Activated CD8-positive, alpha-beta memory T cell treated with anti-CD3 and anti-CD28 coated beads, Interleukin-2, amount 10 ng/mL, durations not matched to agents 7 days and 5 days (primary cell): ENCODE results near the gene ZNF609. TPM values are rescaled to one million over a fixed set of nuclear protein-coding genes. Genes with fewer than 3 reads are reported as not detected.
"Not testable (repeated sequence)": the region's sequence is repeated elsewhere in the genome, so short reads cannot be mapped to it uniquely, and the experiment has no call there.

Experiments used
- ATAC-seq: fragments of 150-1000 bp; cut with Tn5 transposase; one replicate; pipeline ENCODE4 v1.10.0; 2021; ENCODE audit warnings: moderate library complexity
- CTCF ChIA-PET: fragments of 350-600 bp; sonication (Branson Sonifier 250); formaldehyde crosslinking; loops from one replicate; lab custom pipeline; 2021; ENCODE audit warnings: antibody characterized with exemption; lab: Charles Lee
- DNase-seq: peaks from one replicate; pipeline ENCODE4 v3.0.0-alpha.2; 2020
- H3K27ac Mint-ChIP-seq: one replicate; pipeline ENCODE4 v1.8.0; 2021; ENCODE audit warnings: mild to moderate bottlenecking, mixed read lengths
- H3K27me3 Mint-ChIP-seq: one replicate; pipeline ENCODE4 v1.8.0; 2021; ENCODE audit warnings: mixed read lengths
- H3K36me3 Mint-ChIP-seq: one replicate; pipeline ENCODE4 v1.8.0; 2021; ENCODE audit warnings: mild to moderate bottlenecking, mixed read lengths
- H3K4me1 Mint-ChIP-seq: one replicate; pipeline ENCODE4 v1.8.0; 2021; ENCODE audit warnings: mixed read lengths
- H3K4me3 Mint-ChIP-seq: one replicate; pipeline ENCODE4 v1.8.0; 2021; ENCODE audit warnings: mild to moderate bottlenecking, moderate library complexity, mixed read lengths
- H3K9me3 Mint-ChIP-seq: one replicate; pipeline ENCODE4 v1.8.0; 2022; ENCODE audit warnings: low read depth, mixed read lengths
- total RNA-seq, 2 experiments: library from RNA; stranded (reverse); gene quantifications; one replicate each; pipeline ENCODE4 v1.2.3, GENCODE V29; 2021

Gene ZNF609
- total RNA-seq, 2 experiments from 2014 or later, result 36.8 to 47.5 TPM

GRCh38 chr15:64619880-64620839 lies 159.8 kb downstream of the ZNF609 start:
- Mint-ChIP-seq H3K9me3 (no peaks in the 10 kb centered on the region), H3K27me3 (no peaks in the 10 kb centered on the region), H3K4me3 (no peak overlapping the region), H3K4me1 (peaks cover 71% of the 10 kb centered on the region), H3K36me3 (peaks cover 13% of the 10 kb centered on the region), H3K27ac (peak overlapping the region; percentile 53)
- no peak for DNase-seq
- CTCF ChIA-PET, result interaction anchor here (0.9 to 1.5 kb wide), 2 partner anchors 14 to 33 kb away, joined by 3 to 4 read pairs; no protein-coding TSS in a partner anchor
- ATAC-seq, result no peak

GRCh38 chr15:64621056-64621455 lies 160.7 kb downstream of the ZNF609 start:
- peaks cover 67% of the 10 kb centered on the region for H3K4me1 Mint-ChIP-seq
- peaks cover 15% of the 10 kb centered on the region for H3K36me3 Mint-ChIP-seq
- H3K27ac Mint-ChIP-seq, result no peak overlapping the region
- H3K9me3 Mint-ChIP-seq, result no peaks in the 10 kb centered on the region
- CTCF ChIA-PET, result interaction anchor here (0.9 kb wide), 1 partner anchor 13 kb away, joined by 4 read pairs; no protein-coding TSS in a partner anchor
- H3K4me3 Mint-ChIP-seq, result no peak overlapping the region
- no peaks in the 10 kb centered on the region for H3K27me3 Mint-ChIP-seq
- ATAC-seq, result no peak
- no peak for DNase-seq

- CTCF ChIA-PET, result interaction anchor here (1.0 to 1.4 kb wide), 3 partner anchors 12 to 13 kb away, joined by 3 to 7 read pairs (median 3); no protein-coding TSS in a partner anchor
- Mint-ChIP-seq H3K9me3 (no peaks in the 10 kb centered on the region), H3K27ac (peak overlapping the region; percentile 93), H3K27me3 (no peaks in the 10 kb centered on the region), H3K4me1 (peaks cover 78% of the 10 kb centered on the region), H3K36me3 (peaks cover 19% of the 10 kb centered on the region), H3K4me3 (peak overlapping the region; percentile 60)
- ATAC-seq (peak; percentile 83), DNase-seq (peak; percentile 83)
Measured at GRCh38 chr15:64622410-64623260, 162.3 kb downstream of the ZNF609 start.

GRCh38 chr15:64623347-64623996 lies 163.1 kb downstream of the ZNF609 start:
- ATAC-seq (no peak), DNase-seq (peak; percentile 42)
- H3K4me1 Mint-ChIP-seq, result peaks cover 78% of the 10 kb centered on the region
- H3K27me3 Mint-ChIP-seq, result no peaks in the 10 kb centered on the region
- peak overlapping the region; percentile 93 for H3K27ac Mint-ChIP-seq
- no peaks in the 10 kb centered on the region for H3K9me3 Mint-ChIP-seq
- peaks cover 21% of the 10 kb centered on the region for H3K36me3 Mint-ChIP-seq
- H3K4me3 Mint-ChIP-seq, result peak overlapping the region; percentile 9
- CTCF ChIA-PET, result interaction anchor here (1.0 to 1.4 kb wide), 3 partner anchors 11 to 13 kb away, joined by 3 to 7 read pairs (median 3); no protein-coding TSS in a partner anchor

DNA sequence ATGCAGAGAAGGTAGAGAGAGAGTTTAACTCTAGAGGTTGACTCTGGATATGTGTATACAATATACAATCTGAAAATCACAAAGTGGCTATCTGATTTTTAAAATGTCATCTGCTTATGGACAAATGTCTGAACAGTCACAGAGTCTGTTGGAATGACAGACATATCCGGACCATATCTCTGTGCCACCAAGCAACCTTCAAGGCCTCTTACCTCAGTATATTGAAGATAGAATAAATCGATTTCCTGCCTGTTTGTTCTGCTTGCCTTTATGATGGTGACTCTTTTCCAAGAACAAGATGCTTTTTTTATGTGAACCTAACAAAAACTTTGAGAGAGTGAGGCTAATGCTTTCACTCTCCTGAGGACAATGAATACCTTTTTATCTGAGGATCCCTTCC lies 163.9 kb downstream of the ZNF609 start:
- Mint-ChIP-seq H3K27me3 (no peaks in the 10 kb centered on the region), H3K4me1 (peaks cover 78% of the 10 kb centered on the region), H3K4me3 (no peak overlapping the region), H3K27ac (peak overlapping the region; percentile 93), H3K36me3 (peaks cover 24% of the 10 kb centered on the region), H3K9me3 (no peaks in the 10 kb centered on the region)
- no peak for ATAC-seq
- CTCF ChIA-PET, result no interaction called here
- DNase-seq, result peak; percentile 42

- ATAC-seq (no peak), DNase-seq (no peak)
- peaks cover 29% of the 10 kb centered on the region for H3K36me3 Mint-ChIP-seq
- CTCF ChIA-PET, result interaction anchor here (0.5 kb wide), 1 partner anchor 44 kb away, joined by 3 read pairs; no protein-coding TSS in a partner anchor
- H3K4me1 Mint-ChIP-seq, result peaks cover 64% of the 10 kb centered on the region
- no peaks in the 10 kb centered on the region for H3K27me3 Mint-ChIP-seq
- H3K27ac Mint-ChIP-seq, result no peak overlapping the region
- H3K4me3 Mint-ChIP-seq, result no peak overlapping the region
- no peaks in the 10 kb centered on the region for H3K9me3 Mint-ChIP-seq
Measured at GRCh38 chr15:64629063-64629462, 168.7 kb downstream of the ZNF609 start.

GRCh38 chr15:64630396-64631107 lies 170.2 kb downstream of the ZNF609 start:
- peaks cover 68% of the 10 kb centered on the region for H3K4me1 Mint-ChIP-seq
- ATAC-seq, result no peak
- H3K9me3 Mint-ChIP-seq, result no peaks in the 10 kb centered on the region
- no peaks in the 10 kb centered on the region for H3K27me3 Mint-ChIP-seq
- peaks cover 29% of the 10 kb centered on the region for H3K36me3 Mint-ChIP-seq
- no peak for DNase-seq
- H3K27ac Mint-ChIP-seq, result no peak overlapping the region
- CTCF ChIA-PET, result interaction anchor here (0.9 kb wide), 1 partner anchor 25 kb away, joined by 3 read pairs; no protein-coding TSS in a partner anchor
- no peak overlapping the region for H3K4me3 Mint-ChIP-seq

- H3K9me3 Mint-ChIP-seq, H3K27me3 Mint-ChIP-seq, H3K27ac Mint-ChIP-seq, DNase-seq, ATAC-seq, H3K4me3 Mint-ChIP-seq: not testable (repeated sequence)
- Mint-ChIP-seq H3K4me1 (peaks cover 66% of the 10 kb centered on the region), H3K36me3 (peaks cover 38% of the 10 kb centered on the region)
- CTCF ChIA-PET, result interaction anchor here (1.1 kb wide), 1 partner anchor 62 kb away, joined by 3 read pairs; no protein-coding TSS in a partner anchor
Measured at GRCh38 chr15:64632639-64633038, 172.3 kb downstream of the ZNF609 start.

GRCh38 chr15:64633332-64633731 lies 173.0 kb downstream of the ZNF609 start:
- DNase-seq (no peak), ATAC-seq (no peak)
- Mint-ChIP-seq H3K4me1 (peaks cover 66% of the 10 kb centered on the region), H3K36me3 (peaks cover 42% of the 10 kb centered on the region), H3K27ac (peak overlapping the region; percentile 75), H3K9me3 (peaks cover 5% of the 10 kb centered on the region), H3K27me3 (no peaks in the 10 kb centered on the region), H3K4me3 (no peak overlapping the region)
- CTCF ChIA-PET, result interaction anchor here (1.1 to 4.2 kb wide), 4 partner anchors 11 to 62 kb away, joined by 3 to 30 read pairs (median 16); no protein-coding TSS in a partner anchor

GRCh38 chr15:64634027-64634426 lies 173.6 kb downstream of the ZNF609 start:
- ATAC-seq (peak; percentile 84), DNase-seq (peak; percentile 89)
- Mint-ChIP-seq H3K4me3 (peak overlapping the region; percentile 62), H3K36me3 (peaks cover 40% of the 10 kb centered on the region), H3K27ac (peak overlapping the region; percentile 77), H3K9me3 (peaks cover 5% of the 10 kb centered on the region), H3K4me1 (peaks cover 64% of the 10 kb centered on the region), H3K27me3 (no peaks in the 10 kb centered on the region)
- CTCF ChIA-PET, result interaction anchor here (0.7 to 4.2 kb wide), 10 partner anchors 10 to 472 kb away, joined by 3 to 30 read pairs (median 4); no protein-coding TSS in a partner anchor

DNA sequence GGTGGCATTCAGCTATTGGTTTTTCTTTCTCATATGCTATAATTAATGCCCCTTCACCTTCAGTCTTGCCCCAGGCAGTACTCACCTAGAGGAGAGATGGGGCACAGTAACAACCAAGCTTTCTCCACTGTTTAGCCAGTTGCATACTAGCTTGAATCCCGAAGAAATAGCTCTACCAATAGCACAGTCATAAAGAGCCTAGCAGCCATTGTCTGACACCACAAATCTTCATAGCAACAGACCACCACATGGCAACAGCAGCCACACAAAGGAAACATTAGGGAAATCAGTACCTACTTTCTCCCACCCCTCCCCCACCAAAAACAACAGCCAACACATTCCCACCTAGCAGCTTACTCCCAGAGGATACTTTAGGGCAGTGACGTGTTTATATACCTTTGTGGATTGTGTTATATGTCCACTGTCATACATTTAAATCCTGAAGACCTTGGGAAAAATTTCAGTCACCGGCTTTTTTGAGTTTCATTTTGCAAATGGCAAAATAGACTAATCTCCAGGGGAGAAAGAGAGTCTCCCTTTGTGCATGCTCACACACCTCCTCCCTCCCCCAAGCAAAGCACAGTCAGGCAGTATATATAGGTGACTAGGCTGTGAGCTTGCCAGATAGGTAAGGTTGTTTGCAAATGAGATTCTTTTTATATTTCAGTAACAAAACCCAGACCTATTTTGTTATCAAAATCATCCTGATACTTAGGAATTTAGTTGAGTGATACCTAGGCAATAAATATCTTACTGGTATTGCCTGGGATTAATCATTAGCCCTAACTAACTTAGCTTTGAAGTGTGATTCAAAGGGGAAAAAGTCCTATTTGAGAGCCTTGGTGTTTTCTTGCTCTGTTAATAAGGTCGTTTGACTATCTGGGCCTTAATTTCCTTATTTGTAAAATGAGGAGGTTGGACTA lies 174.5 kb downstream of the ZNF609 start:
- Mint-ChIP-seq H3K9me3 (peaks cover 5% of the 10 kb centered on the region), H3K4me1 (peaks cover 66% of the 10 kb centered on the region), H3K27me3 (no peaks in the 10 kb centered on the region), H3K36me3 (peaks cover 42% of the 10 kb centered on the region), H3K27ac (peak overlapping the region; percentile 77), H3K4me3 (peak overlapping the region; percentile 62)
- DNase-seq (peak; percentile 88), ATAC-seq (peak; percentile 81)
- CTCF ChIA-PET, result interaction anchor here (0.7 to 4.2 kb wide), 11 partner anchors 9 to 473 kb away, joined by 3 to 30 read pairs (median 4); no protein-coding TSS in a partner anchor
